NCI-H1436 treated with DMSO at 0.1 percent for 48 hours (cell line): ENCODE measurements around the gene TTLL9.

Experiments
- DNase-seq: peaks from one replicate; lab custom pipeline; 2025; lab: John Stamatoyannopoulos, UW

Gene TTLL9

GRCh38 chr20:31836853-31837608 lies 33.4 kb upstream of the TTLL9 start:
- no peak for DNase-seq

- no peak for DNase-seq
These were observed 32.5 kb upstream of the TTLL9 start for GRCh38 chr20:31837896-31838397.

DNA sequence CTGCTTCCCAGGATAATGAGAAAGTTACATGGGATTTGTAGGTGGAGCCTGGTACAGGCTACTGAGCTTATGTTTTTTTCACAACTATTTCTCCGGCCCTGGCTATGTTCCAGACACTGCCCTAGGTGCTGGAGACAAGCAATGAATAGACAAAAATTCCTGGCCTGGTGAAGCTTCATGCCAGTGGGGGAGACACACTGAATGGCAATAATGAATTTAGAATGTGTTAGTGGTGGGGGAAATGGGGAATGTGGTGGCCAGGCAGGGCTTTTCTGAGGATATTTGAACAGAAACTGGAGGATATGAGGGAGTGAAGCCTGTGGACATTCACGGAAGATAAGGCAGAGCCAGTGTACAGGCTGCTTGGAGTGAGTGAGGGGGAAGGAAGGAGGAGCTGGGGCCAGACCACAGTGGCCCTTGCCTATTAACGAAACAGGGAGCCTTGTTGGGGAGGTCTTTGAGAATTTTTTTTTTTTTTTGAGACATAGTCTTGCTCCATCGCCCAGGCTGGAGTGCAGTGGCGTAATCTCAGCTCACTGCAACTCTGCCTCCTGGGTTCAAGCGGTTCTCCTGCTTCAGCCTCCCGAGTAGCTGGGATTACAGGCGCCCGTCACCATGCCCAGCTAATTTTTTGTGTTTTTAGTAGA lies 31.7 kb upstream of the TTLL9 start:
- no peak for DNase-seq

DNA sequence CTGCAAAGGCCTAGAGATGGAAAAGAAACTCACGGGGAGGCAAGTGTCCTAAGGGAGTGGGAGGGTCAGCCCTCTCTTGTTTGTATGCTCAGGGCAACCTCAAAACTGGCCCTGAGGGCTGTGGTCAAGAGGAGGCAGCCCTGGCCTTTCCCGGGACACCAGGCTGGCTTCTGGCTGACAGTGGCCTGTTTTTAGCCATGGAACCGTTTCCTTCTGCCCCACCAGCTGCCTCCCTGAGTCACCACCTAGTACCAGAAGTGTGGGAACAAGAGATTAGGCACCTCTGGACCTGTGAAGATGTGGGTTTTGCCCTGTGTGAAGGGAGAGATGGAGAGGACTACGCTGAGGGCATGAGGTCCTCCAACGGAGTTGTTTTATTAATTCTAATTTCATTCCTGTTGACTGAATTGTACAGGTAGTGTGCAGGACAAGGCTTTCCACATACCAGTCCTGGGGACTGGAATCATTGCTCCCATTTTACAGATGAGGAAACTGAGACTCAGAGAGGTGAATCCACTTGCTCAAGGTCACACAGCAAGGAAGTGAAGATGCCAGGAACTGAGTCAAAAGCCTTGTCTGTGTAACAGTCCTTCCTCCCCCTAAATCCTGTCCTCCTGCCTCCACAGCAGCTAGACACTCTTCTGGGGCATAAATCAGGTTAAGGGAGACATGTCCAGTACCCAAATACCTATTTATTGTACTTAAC lies 30.5 kb upstream of the TTLL9 start:
- no peak for DNase-seq

DNA sequence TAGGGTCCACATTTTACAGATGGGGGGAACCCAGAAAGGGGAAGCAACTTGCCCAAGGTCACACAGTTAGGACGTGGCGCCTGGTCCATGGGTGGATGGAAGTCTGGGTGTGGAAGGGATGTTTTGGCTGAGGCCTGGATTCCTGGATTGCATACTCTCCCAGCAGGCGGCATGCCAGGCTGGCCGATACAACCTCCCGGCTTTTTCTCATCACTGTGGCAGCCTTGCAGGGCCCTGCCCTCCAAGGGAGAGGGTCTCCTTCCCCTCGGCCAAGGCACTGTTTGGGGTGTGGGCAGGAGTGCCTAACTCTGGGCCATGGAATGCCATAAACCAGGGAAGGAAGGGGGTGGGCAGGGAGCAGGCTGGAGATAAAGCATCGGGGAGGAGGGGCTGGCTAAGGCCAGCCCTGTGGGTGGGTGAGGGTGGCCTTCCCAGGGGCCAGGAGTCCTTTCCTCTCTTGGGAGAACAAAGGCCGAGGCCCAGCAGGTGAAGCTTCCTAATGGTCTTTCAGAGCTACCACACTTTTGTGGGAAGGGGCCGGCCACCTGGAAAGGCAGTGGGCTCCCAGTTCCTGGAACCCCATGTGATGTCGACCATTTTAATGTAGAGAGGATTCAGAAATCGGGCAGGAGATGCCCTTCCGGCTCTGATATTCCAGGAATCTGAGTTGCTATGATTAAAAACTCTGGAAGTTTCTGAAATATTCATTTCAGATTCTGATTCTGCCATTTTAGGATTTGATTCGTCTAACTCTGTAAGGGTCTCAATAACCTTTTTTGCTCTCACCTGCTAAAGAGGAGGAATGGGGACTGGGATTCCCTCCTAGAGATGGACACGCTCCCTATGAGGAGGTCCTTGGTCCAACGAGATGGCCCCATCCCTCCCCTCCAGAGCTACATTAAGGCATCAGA lies 29.3 kb upstream of the TTLL9 start:
- DNase-seq: no peak

DNA sequence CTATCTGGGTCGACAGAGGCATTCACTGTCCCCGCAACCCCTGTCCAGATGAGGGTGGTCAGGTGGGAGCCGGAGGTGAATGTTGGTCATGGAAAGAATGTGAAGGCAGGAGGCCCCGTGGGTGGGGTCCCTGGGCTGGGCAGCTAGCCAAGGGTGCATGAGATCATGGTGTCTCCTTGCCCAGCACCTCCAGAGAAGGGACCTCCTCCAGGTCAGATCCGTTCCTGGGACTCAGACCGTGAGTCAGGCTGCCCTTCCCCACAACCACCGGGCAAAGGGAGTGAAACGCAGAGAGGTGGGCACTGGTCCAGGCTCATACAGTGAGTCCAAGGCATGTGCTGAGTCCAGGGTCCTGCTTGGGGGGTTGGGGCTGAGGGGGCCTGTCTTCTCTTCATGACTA lies 28.5 kb upstream of the TTLL9 start:
- no peak for DNase-seq

- no peak for DNase-seq
These were observed 27.8 kb upstream of the TTLL9 start for GRCh38 chr20:31842471-31843157.

- no peak for DNase-seq
These were observed 27.1 kb upstream of the TTLL9 start for GRCh38 chr20:31843288-31843687.

- DNase-seq: no peak
These were observed 26.6 kb upstream of the TTLL9 start for GRCh38 chr20:31843881-31844280.

GRCh38 chr20:31844737-31845299 lies 25.6 kb upstream of the TTLL9 start:
- DNase-seq: no peak

- DNase-seq: no peak
These were observed 25.1 kb upstream of the TTLL9 start, which contains the start of gene FOXS1 for GRCh38 chr20:31845300-31845863. TSS of gene FOXS1 (minus strand) at chr20:31845604. CDS start at chr20:31845542, 62 bp downstream.

DNA sequence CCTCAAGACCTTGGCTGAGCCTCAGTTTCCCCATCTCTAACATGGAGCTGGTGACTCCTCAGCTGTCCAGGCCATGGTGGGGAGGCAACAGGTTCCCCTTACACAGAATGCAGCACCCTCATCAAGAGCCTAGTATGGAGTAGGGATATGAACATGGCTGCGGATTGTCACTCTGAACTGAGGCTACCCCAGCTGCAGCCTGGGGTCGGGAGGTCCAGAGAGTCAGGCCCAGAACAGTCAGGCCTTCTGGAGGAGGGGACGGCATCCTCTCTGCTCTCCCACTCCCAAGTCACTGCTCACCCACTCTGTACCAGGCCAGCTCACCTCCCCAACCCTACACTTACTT lies 23.7 kb upstream of the TTLL9 start:
- no peak for DNase-seq

GRCh38 chr20:31848088-31848999 lies 22.1 kb upstream of the TTLL9 start:
- no peak for DNase-seq

DNA sequence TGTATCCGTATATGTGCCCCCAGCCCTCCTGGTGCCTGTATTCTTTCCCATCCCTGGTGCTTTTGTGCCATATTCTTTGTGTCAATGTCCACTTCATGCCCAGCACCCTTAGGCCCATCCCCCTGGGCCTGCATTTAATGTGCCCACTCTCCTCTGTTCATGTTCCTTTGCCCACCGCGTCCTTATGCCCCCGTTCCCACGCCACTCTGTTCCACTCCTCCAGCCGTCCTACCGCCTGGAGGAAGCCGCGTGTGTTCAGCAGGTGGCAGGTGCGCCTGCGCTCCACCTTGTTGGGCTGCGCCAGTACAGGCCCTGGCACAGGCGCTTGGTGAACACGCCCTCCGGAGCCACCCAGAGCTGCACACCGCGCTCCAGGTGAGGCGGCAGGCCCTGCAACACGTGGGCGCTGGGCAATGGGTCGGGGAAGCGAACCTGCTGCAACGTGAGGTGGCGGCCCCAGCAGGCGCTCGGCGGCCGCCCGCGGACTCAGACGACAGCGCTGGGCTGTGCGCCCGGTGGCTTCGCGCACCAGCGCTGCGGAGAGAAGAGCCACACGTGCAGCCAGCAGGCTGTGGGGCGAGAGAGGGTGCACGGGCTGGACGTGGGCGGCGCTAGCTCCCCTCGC lies 21.0 kb upstream of the TTLL9 start:
- no peak for DNase-seq

GRCh38 chr20:31851240-31851955 lies 19.0 kb upstream of the TTLL9 start:
- no peak for DNase-seq

GRCh38 chr20:31853481-31853880 lies 17.0 kb upstream of the TTLL9 start:
- DNase-seq: no peak

DNA sequence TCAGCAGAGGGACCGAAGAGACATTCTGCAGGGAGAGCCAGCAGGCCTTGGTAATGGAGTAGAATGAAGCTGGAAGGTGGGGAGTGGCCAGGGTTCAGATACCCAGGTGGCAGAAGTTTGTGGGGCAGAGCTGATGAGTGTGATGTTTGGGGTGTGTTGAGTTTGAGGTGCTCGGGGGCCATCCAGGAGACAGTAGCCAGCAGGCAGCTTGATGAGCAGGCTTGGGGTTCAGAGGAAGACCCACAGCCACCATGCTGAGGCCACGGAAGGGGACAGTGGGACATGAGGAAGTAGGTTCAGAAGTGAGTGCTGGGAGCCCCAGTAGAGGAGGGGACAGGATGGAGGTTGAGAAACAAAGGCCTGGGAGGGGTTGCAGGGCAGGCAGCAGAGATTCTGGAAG lies 13.9 kb upstream of the TTLL9 start:
- no peak for DNase-seq
